NCI-H524 treated with DMSO at 0.1 percent for 48 hours (cell line): Measurements from ENCODE around the gene PPDPF.

ENCODE experiments used
- DNase-seq: peaks from one replicate; lab custom pipeline; 2025; lab: John Stamatoyannopoulos, UW

The PPDPF gene

DNA sequence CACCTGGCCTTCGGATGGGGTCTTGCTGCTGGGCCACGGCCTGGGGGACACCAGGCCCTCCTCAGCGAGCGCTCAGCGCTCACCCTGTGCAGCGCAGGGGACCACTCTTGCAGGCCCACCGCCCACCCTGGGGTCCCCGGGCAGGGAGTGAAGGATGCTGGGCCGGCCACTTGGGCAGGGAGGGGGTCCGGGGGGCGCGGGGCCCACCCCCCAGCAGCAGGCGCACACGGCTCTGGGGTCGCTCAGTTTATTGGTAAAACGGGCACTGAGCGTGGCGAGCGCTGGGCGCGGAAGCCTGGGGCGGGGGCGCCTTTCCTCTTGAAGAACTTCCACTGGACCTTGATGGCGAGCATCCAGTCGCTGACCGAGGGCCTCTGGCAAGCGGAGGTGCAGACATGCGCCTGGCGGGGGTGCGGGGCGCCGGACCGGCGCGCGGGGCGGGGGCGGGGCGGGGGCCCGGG is 32.8 kb upstream of the PPDPF start:
- no peak for DNase-seq

DNA sequence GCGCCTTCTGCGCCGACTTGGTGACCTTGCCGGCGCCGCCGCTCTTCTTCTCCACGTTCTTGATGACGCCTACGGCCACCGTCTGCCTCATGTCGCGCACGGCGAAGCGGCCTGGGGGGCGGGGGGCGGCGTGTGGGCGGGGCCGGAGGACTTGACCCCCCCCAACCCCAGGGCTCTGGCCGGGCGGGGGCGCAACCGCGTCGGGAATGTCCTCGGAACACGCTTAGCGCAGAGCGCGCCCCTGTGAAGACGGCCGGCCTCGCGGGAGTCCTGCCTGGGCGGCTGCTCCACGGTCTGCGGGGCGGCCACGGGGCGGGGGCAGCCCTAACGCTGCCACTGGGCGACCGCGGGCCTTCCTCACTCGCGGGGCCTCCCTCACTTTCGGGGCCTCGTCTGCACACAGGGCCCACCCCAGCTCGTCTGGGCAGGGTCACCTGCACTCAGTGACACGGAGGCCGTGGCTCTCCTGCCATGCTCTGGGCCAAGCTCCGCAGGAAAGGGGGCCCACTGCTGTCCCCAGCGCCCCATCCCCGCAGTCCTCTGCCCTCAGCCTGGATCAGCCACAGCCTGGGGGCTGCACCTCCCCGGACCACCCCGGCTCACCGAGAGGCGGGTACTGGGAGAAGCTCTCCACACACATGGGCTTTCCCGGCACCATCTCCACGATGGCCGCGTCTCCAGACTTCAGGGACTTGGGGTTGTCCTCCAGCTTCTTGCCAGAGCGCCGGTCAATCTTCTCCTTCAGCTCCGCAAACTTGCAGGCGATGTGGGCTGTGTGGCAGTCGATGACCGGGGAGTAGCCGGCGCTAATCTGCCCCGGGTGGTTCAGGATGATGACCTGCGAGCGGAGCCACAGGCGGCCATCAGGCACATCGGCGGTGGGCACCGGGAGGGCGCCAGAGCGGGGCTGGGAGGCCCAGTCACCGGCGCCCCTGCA is 32.0 kb upstream of the PPDPF start:
- no peak for DNase-seq

DNA sequence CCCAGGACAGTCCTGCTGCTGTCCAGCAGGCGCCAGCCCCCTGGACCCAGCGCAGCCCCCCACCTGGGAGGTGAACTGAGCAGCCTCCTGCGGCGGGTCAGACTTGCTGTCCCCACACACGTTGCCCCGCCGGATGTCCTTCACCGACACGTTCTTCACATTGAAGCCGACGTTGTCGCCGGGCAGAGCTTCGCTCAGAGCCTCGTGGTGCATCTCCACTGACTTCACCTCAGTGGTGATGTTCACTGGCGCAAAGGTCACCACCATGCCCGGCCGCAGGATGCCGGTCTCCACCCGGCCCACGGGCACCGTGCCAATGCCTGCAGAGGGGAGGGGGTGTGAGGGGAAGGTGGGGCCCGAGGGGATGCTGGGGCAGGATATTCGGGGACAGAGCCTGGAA is 30.1 kb upstream of the PPDPF start:
- no peak for DNase-seq

DNA sequence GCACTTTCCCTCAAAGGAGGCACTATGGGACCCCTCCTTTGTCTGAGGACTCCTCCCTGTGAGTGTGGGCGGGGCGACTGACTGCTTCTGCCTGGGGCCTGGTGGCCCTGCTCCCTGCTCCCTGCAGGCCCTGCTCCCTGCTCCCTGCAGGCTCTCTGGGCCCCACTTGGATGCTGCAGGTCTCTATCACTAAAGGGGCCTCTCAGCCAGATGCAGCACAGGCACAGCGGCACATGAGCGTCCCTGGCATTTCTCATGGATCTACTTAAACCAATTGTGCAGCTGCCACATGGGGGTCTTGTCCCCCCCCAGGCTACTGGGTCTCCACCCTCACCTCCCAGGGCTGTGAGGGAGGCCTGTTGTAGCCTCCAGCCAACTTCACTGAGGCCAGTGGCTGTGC is 29.5 kb upstream of the PPDPF start:
- DNase-seq, result no peak

GRCh38 chr20:63491635-63492230 is 28.8 kb upstream of the PPDPF start:
- DNase-seq, result no peak

DNA sequence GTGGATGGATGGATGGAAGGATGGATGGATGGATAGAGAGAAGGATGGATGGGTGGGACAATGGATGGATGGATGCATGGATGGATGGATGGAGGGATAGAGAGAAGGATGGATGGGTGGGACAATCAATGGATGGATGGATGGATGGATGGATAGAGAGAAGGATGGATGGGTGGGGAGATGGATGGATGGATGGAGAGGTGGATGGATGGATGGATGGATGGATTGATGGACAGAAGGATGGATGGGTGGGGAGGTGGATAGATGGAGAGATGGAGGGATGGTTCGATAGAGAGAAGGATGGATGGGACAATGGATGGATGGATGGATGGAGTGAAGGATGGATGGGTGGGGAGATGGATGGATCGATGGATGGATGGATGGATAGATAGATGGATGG is 28.0 kb upstream of the PPDPF start:
- DNase-seq, result no peak

DNA sequence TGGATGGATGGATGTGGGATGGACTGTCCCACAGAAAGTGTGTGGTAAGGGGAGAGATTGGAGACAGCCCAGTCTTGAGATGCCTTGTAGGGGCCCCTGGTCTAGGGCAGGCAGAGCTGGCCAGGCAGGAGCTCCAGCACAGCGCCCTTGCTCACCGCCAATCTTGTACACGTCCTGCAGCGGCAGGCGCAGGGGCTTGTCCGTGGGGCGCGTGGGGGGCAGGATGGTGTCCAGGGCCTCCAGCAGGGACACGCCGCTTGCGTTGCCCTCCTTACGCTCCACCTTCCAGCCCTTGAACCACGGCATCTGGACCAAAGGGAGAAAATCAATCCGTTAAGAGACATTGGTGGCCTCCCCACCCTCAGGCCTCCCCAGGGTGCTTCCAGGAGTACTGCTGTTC is 27.6 kb upstream of the PPDPF start:
- DNase-seq, result no peak

DNA sequence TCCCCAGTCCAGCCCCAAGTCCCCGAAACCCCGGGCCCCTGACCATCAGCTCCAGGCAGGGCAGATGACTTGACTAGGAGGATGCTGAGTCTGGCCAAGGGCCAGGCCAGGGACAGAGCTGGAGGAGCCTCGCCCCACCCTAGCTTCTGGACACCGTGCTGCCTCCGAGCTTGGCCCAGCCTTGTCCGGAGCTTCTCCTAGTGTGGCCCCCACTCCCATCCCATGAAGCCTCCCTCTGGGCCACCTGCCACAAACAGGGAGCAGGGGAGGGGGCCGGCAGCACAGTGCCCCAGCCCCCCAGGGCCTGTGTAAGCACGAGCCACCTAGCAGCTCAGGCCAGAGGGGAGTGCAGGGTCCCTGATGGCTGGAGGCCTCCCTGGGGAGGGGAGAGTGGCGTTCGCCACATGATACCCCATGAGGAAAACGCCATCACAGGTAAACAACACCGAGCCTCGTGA is 27.0 kb upstream of the PPDPF start:
- no peak for DNase-seq

- no peak for DNase-seq
Measured at GRCh38 chr20:63494084-63494419, 26.5 kb upstream of the PPDPF start.

GRCh38 chr20:63494420-63495166 is 26.0 kb upstream of the PPDPF start:
- DNase-seq, result no peak

GRCh38 chr20:63495167-63495720 is 25.3 kb upstream of the PPDPF start:
- no peak for DNase-seq

GRCh38 chr20:63495741-63496595 is 24.6 kb upstream of the PPDPF start:
- no peak for DNase-seq

DNA sequence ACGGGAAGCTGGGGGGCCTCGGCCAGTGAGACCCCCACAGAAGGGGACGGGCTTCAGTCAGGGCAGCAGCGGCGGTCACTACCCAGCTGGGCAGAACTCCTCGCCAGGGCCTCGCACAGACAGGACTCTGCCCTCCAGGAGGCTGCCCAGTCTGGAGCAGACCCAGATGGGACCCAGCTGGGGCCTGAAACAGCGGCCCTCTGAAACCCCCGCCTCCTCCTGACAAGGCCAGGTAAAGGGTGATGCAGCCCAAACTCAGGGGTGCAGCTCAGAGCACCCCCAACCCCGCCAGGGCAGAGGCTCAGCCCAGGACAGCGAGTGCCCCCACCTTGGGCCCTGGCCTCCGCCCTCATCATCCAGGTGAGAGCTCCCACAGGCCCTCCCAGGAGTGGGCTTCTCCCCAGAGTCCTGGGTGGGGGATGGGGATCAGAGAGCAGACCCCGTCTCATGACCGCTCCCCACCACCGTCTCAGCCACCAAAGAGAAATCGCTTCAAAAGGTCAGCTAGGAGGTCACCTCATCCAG is 23.9 kb upstream of the PPDPF start:
- DNase-seq, result no peak

DNA sequence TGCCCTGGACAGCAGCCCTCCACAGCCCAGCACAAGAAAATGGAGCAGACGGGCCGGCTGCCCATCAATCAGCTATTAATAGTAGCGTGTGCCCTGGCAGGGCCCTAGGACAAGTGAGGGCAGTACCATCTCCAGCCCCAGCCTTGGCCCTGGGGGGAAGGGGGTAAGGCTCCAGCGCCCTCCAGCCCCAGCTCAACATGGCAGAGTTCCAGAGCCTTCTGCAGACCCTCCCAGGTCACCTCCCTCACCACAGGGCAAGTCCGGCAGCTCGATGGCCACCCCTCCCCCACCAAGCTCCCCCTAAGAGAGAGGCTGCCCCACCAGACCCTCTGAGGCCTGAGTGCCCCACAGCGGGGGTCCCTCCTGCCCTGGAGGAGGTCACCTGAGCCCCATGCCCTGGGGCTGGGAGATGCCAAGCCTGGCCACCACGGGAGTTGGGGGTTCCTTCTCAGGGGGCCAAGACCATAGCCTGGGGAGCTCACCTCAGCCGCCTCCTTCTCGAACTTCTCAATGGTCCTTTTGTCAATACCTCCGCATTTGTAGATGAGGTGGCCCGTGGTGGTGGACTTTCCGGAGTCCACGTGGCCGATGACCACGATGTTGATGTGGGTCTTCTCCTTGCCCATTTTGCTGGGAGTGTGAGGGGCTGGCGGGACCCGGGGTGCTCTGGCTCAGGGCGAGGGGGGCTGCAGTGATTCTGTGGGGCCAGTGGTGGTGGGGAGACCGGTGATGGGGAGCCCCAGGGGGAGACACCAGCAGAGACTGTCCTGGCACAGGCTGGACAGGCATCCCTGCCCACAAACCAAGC is 23.2 kb upstream of the PPDPF start:
- no peak for DNase-seq

- no peak for DNase-seq
Measured at GRCh38 chr20:63497946-63498935, 22.3 kb upstream of the PPDPF start.

GRCh38 chr20:63498960-63499337 is 21.6 kb upstream of the PPDPF start, which contains the start of gene EEF1A2:
EEF1A2 (minus strand) TSS chr20:63499083; CDS start chr20:63497763, 1,320 bp downstream.
- no peak for DNase-seq

DNA sequence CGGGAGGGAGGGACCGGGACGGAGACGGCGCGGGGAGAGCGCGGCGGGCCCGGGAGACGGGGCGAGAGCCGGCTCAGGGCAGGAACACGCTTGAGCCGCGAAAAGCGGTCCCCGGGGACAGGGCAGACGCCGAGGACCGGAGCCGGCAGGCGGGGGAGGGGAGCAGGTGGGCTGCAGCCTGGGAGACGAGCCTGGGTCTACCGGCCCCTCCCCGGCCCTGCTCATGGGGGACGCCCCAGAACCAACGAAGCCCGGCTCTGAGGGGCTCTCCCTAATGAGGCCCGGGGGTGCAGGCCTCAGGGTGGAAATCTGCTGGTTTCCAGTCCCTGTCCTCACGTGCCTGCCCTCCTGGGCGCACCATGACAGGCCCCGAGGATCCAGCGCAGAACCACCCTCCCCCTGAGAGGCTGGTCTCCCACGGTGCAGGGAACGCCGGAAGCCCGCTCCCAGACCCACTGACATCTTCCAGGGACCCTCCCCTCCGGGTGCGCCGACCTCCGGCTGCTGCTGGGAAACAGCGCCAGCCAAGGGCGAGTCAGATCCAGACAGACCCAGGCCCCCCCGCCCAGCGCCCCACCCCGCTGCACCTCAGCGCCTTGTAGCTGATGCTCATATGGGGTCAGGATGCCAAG is 21.1 kb upstream of the PPDPF start:
- DNase-seq, result no peak

GRCh38 chr20:63500151-63500901 is 20.2 kb upstream of the PPDPF start:
- no peak for DNase-seq
